HepG2 (cell line): Measurements from ENCODE around the gene SPRR2F.

Source experiments
- MIER3 ChIP-seq: IDR thresholded peaks from 2 replicates; pipeline ENCODE4 v1.6.1; 2016; ENCODE audit warnings: missing compliant biosample characterization, borderline replicate concordance
- MYNN ChIP-seq: sonication (generic); formaldehyde crosslinking; IDR thresholded peaks from 2 replicates; pipeline ENCODE4 v1.4.0; 2020; ENCODE audit warnings: mild to moderate bottlenecking, low read depth, missing genetic modification reagents
- POLR2A ChIP-seq, 2 experiments: IDR thresholded peaks; 2 replicates each; pipeline ENCODE4 v1.6.1; 2011; ENCODE audit warnings: low read depth in 2 of 2, low read length in 2 of 2, mild to moderate bottlenecking in 1 of 2, moderate library complexity in 1 of 2; ENCODE audit not compliant: insufficient read depth in 1 of 2
- ZNF879 ChIP-seq: sonication (generic); formaldehyde crosslinking; IDR thresholded peaks from 2 replicates; pipeline ENCODE4 v1.8.1; 2023; ENCODE audit warnings: missing genetic modification reagents
- TF ChIP-seq, protein P1 (sequence below): sonication (generic); formaldehyde crosslinking; IDR thresholded peaks from 2 replicates; pipeline ENCODE4 v1.5.0; 2020; ENCODE audit warnings: mild to moderate bottlenecking, missing genetic modification reagents, moderate library complexity
- TF ChIP-seq, protein P2 (sequence below): sonication (generic); formaldehyde crosslinking; IDR thresholded peaks from 2 replicates; pipeline ENCODE4 v1.4.0; 2020; ENCODE audit warnings: missing genetic modification reagents

DNA sequence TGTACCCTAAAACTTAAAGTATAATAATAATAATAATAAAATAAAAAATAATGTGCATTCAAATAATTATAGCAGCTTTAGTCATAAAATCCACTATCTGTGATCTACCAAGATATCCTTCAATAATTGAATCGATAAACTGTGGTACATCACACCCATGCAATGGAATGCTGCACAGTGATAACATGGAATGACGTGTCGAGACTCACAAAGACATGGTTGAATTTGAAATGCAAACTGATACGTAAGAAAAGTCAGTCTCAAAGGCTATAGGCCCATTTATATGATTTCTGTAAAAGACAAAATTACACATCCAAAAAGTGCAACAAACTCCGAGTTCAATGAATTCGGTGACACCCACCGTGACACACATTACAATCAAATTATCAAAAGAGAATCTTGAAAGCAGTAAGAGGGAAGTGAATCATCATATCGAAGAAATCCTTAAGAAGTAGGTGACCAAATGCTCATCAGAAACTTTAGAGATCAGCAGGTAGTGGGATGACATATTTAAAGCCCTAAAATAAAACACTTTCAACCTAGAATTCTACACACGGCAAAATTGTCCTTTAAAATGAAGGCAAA is 13.8 kb downstream of the SPRR2F start:
- TF ChIP-seq, protein P1, sequence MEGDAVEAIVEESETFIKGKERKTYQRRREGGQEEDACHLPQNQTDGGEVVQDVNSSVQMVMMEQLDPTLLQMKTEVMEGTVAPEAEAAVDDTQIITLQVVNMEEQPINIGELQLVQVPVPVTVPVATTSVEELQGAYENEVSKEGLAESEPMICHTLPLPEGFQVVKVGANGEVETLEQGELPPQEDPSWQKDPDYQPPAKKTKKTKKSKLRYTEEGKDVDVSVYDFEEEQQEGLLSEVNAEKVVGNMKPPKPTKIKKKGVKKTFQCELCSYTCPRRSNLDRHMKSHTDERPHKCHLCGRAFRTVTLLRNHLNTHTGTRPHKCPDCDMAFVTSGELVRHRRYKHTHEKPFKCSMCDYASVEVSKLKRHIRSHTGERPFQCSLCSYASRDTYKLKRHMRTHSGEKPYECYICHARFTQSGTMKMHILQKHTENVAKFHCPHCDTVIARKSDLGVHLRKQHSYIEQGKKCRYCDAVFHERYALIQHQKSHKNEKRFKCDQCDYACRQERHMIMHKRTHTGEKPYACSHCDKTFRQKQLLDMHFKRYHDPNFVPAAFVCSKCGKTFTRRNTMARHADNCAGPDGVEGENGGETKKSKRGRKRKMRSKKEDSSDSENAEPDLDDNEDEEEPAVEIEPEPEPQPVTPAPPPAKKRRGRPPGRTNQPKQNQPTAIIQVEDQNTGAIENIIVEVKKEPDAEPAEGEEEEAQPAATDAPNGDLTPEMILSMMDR (CRISPR knock-in tag) = no peak
- no peak for TF ChIP-seq MIER3 (CRISPR knock-in tag)
- TF ChIP-seq MYNN = no peak
- TF ChIP-seq ZNF879 = no peak
- no peak for TF ChIP-seq POLR2A (IDR thresholded peaks at IDR 0.05; ENCODE audit: insufficient read depth in 1 of 2, low read depth in 2 of 2, low read length in 2 of 2)
- TF ChIP-seq, protein P2, sequence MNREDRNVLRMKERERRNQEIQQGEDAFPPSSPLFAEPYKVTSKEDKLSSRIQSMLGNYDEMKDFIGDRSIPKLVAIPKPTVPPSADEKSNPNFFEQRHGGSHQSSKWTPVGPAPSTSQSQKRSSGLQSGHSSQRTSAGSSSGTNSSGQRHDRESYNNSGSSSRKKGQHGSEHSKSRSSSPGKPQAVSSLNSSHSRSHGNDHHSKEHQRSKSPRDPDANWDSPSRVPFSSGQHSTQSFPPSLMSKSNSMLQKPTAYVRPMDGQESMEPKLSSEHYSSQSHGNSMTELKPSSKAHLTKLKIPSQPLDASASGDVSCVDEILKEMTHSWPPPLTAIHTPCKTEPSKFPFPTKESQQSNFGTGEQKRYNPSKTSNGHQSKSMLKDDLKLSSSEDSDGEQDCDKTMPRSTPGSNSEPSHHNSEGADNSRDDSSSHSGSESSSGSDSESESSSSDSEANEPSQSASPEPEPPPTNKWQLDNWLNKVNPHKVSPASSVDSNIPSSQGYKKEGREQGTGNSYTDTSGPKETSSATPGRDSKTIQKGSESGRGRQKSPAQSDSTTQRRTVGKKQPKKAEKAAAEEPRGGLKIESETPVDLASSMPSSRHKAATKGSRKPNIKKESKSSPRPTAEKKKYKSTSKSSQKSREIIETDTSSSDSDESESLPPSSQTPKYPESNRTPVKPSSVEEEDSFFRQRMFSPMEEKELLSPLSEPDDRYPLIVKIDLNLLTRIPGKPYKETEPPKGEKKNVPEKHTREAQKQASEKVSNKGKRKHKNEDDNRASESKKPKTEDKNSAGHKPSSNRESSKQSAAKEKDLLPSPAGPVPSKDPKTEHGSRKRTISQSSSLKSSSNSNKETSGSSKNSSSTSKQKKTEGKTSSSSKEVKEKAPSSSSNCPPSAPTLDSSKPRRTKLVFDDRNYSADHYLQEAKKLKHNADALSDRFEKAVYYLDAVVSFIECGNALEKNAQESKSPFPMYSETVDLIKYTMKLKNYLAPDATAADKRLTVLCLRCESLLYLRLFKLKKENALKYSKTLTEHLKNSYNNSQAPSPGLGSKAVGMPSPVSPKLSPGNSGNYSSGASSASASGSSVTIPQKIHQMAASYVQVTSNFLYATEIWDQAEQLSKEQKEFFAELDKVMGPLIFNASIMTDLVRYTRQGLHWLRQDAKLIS = no peak
